Cardiac muscle cell (in vitro differentiated cells and primary cell): ENCODE results near the gene CASS4. TPM values are rescaled to one million over a fixed set of nuclear protein-coding genes. Genes with fewer than 3 reads are reported as not detected.
A peak's percentile ranks its signal among the peaks of the same experiment; 100 is the strongest.

ENCODE experiments used
- DNase-seq, 2 donors: peaks; one replicate each; pipeline versions ENCODE4 v3.0.0 to v3.0.0-alpha.2; 2010 to 2017; ENCODE audit warnings: low read depth in 1 of 2, low spot score in 1 of 2
- H3K27ac ChIP-seq: fragments of 200-600 bp; sonication (generic); 2 replicates; pipeline ENCODE4 v1.5.1; 2016
- H3K27me3 ChIP-seq: fragments of 200-600 bp; sonication (generic); 2 replicates; pipeline ENCODE4 v1.6.0; 2016; ENCODE audit warnings: control low read depth
- H3K36me3 ChIP-seq: fragments of 200-600 bp; sonication (generic); 2 replicates; pipeline ENCODE4 v1.5.1; 2016; ENCODE audit warnings: control low read depth
- H3K4me1 ChIP-seq: fragments of 200-600 bp; sonication (generic); 2 replicates; pipeline ENCODE4 v1.8.1; 2017; ENCODE audit warnings: low read depth, mild to moderate bottlenecking, mixed run types
- H3K4me3 ChIP-seq: fragments of 200-600 bp; sonication (generic); 2 replicates; pipeline ENCODE4 v1.5.1; 2016; ENCODE audit warnings: mild to moderate bottlenecking
- H3K9me3 ChIP-seq: fragments of 200-600 bp; sonication (generic); 2 replicates; pipeline ENCODE4 v1.5.1; 2017; ENCODE audit warnings: low read depth, mild to moderate bottlenecking, control low read depth
- polyA plus RNA-seq: library from polyadenylated mRNA; unstranded; fragments of >200 nt; fragmentation: Nextera tagmentation; extraction: Ambion mirVana; gene quantifications from 2 replicates; pipeline ENCODE4 v1.2.1, GENCODE V29; 2016
- total RNA-seq: library from RNA; depleted of rRNA; stranded (reverse); fragments of >200 nt; gene quantifications from 2 replicates; pipeline ENCODE4 v1.2.3, GENCODE V29; 2016
- TF ChIP-seq, protein P1 (sequence below): IDR thresholded peaks from 2 replicates; pipeline ENCODE4 v1.5.1; 2012; ENCODE audit warnings: low read depth, mild to moderate bottlenecking, low read length

The CASS4 gene
- total and polyA plus RNA-seq, 2 experiments from 2014 or later = 0.12 TPM; not detected in 1

DNA sequence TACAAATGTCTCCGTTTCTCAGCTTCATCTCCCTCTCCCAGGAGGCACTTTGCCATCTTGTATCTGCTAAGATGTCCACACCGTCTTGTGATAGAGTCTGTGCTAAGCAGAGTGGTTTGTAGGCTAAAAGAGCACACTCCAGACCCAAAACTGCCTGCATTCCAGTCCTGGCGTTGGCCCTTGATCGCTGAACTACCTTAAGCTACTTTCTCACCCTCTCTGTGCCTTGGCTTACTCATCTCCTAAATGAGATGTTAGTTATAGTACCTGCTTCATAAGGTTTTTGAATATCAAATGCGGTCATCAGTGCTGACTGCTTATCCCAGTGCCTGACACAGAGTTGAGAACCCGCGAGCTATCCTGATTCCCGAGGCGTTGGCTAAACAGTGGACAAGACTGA lies 14.0 kb downstream of the CASS4 start:
- H3K4me3 ChIP-seq = no peak overlapping the region
- H3K27me3 ChIP-seq = peaks cover 14% of the 10 kb centered on the region
- DNase-seq = no peak
- no peaks in the 10 kb centered on the region for H3K4me1 ChIP-seq
- H3K9me3 ChIP-seq = no peaks in the 10 kb centered on the region
- no peaks in the 10 kb centered on the region for H3K36me3 ChIP-seq
- TF ChIP-seq, protein P1, sequence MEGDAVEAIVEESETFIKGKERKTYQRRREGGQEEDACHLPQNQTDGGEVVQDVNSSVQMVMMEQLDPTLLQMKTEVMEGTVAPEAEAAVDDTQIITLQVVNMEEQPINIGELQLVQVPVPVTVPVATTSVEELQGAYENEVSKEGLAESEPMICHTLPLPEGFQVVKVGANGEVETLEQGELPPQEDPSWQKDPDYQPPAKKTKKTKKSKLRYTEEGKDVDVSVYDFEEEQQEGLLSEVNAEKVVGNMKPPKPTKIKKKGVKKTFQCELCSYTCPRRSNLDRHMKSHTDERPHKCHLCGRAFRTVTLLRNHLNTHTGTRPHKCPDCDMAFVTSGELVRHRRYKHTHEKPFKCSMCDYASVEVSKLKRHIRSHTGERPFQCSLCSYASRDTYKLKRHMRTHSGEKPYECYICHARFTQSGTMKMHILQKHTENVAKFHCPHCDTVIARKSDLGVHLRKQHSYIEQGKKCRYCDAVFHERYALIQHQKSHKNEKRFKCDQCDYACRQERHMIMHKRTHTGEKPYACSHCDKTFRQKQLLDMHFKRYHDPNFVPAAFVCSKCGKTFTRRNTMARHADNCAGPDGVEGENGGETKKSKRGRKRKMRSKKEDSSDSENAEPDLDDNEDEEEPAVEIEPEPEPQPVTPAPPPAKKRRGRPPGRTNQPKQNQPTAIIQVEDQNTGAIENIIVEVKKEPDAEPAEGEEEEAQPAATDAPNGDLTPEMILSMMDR = no peak
- H3K27ac ChIP-seq = no peak overlapping the region

DNA sequence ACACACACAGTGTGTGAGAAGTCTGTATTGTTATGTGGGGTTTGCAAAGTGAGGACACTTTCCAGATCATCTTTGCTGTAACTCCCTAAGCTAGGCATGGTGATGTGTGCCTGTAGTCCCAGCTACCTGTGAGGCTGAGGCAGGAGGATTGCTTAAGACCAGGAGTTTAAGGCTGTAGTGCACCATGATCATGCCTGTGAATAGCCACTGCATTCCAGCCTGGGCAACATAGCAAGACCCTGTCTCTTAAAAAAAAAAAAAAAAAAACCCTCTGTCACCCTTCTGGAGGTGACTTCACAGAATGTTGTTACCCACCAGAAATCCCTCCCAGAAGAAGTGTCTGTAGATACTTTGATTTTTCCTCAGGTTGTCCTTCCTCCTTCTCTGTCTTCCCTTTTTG lies 14.9 kb downstream of the CASS4 start:
- Histone ChIP-seq H3K36me3 (no peaks in the 10 kb centered on the region), H3K4me1 (no peaks in the 10 kb centered on the region), H3K27ac (no peak overlapping the region), H3K9me3 (no peaks in the 10 kb centered on the region), H3K27me3 (peaks cover 14% of the 10 kb centered on the region), H3K4me3 (no peak overlapping the region)
- TF ChIP-seq, protein P1 = no peak
- DNase-seq = no peak

DNA sequence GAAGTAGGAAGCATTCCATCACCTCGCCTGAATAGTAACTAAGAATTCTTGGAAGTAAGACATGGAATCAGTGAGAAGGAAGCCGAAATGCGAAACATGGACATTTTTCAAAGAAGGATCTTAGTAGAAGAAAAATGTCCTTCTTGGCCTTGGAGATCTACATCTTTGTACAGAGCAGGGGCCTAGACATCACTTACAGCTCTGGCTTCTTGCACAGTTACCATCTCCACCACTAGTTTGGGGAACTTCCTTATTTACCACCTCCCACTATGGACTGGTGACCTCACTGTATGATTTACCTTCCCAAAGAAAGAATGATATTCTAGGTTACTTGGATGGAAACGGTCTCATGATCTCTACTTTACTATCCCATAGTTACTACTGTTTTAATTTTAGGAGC lies 15.7 kb downstream of the CASS4 start:
- no peaks in the 10 kb centered on the region for H3K9me3 ChIP-seq
- H3K36me3 ChIP-seq = no peaks in the 10 kb centered on the region
- H3K27ac ChIP-seq = no peak overlapping the region
- no peaks in the 10 kb centered on the region for H3K4me1 ChIP-seq
- TF ChIP-seq, protein P1 = no peak
- no peak overlapping the region for H3K4me3 ChIP-seq
- no peak for DNase-seq
- peaks cover 14% of the 10 kb centered on the region for H3K27me3 ChIP-seq

DNA sequence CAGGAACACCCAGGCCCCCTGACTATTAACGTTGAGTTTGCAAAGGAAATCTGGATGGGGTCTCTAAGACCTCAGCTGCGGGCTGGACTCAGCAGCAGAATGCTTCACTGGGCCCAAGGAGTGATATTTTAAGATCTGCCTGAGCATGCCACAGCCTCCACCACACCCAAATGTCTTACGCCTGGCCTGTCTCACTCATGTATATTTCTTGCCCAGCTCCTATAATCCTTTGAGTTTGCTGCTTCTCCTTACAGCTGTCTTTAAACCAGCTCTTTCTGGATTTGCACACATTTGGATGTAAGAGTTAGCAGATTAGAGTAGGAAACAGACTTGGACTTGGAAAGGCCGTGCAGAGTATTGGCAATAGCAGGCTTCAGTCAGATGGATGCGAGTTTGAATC lies 16.4 kb downstream of the CASS4 start:
- H3K36me3 ChIP-seq = no peaks in the 10 kb centered on the region

GRCh38 chr20:56428881-56429280 lies 16.8 kb downstream of the CASS4 start:
- no peak overlapping the region for H3K4me3 ChIP-seq
- H3K27ac ChIP-seq = no peak overlapping the region
- no peaks in the 10 kb centered on the region for H3K4me1 ChIP-seq
- TF ChIP-seq, protein P1 = no peak
- no peaks in the 10 kb centered on the region for H3K9me3 ChIP-seq
- no peaks in the 10 kb centered on the region for H3K36me3 ChIP-seq
- no peak for DNase-seq
- H3K27me3 ChIP-seq = peaks cover 12% of the 10 kb centered on the region

More for the DNA sequence above, 16.4 kb downstream of the CASS4 start:
- Histone ChIP-seq H3K9me3 (no peaks in the 10 kb centered on the region), H3K27me3 (peaks cover 14% of the 10 kb centered on the region), H3K4me1 (no peaks in the 10 kb centered on the region), H3K4me3 (no peak overlapping the region), H3K27ac (no peak overlapping the region)
- TF ChIP-seq, protein P1 = no peak
- no peak for DNase-seq

- peak in 1 of 2 donors; percentile 62 for DNase-seq
- Histone ChIP-seq H3K4me1 (no peaks in the 10 kb centered on the region), H3K36me3 (no peaks in the 10 kb centered on the region), H3K27ac (no peak overlapping the region), H3K27me3 (peaks cover 7% of the 10 kb centered on the region), H3K4me3 (no peak overlapping the region), H3K9me3 (no peaks in the 10 kb centered on the region)
- TF ChIP-seq, protein P1 = no peak
These were observed 17.4 kb downstream of the CASS4 start for GRCh38 chr20:56429502-56429901.
